ENCODE measurements around the gene RNU7-1.

- TF ChIP-seq, protein P1, sequence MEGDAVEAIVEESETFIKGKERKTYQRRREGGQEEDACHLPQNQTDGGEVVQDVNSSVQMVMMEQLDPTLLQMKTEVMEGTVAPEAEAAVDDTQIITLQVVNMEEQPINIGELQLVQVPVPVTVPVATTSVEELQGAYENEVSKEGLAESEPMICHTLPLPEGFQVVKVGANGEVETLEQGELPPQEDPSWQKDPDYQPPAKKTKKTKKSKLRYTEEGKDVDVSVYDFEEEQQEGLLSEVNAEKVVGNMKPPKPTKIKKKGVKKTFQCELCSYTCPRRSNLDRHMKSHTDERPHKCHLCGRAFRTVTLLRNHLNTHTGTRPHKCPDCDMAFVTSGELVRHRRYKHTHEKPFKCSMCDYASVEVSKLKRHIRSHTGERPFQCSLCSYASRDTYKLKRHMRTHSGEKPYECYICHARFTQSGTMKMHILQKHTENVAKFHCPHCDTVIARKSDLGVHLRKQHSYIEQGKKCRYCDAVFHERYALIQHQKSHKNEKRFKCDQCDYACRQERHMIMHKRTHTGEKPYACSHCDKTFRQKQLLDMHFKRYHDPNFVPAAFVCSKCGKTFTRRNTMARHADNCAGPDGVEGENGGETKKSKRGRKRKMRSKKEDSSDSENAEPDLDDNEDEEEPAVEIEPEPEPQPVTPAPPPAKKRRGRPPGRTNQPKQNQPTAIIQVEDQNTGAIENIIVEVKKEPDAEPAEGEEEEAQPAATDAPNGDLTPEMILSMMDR (IDR thresholded peaks at IDR 0.05), result no peak
- TF ChIP-seq POLR2AphosphoS5 (IDR thresholded peaks at IDR 0.05) (no peak), POLR2A (IDR thresholded peaks at IDR 0.05) (no peak)
These were observed 37.1 kb downstream of the RNU7-1 start for GRCh38 chr12:6980740-6981139.

Measured in breast epithelium (tissue), 3 donors.